DND-41 (cell line): ENCODE data around the gene BCAN.

Experiments used
- CTCF ChIP-seq: IDR thresholded peaks from 2 replicates; pipeline ENCODE4 v1.5.1; 2012; ENCODE audit warnings: borderline replicate concordance, low read length, moderate library complexity, mild to moderate bottlenecking; ENCODE audit not compliant: poor library complexity, severe bottlenecking; ENCODE audit errors: extremely low read depth
- EZH2 ChIP-seq: IDR thresholded peaks from 3 replicates; pipeline ENCODE4 v1.6.1; 2012; ENCODE audit warnings: borderline replicate concordance, low read depth, mild to moderate bottlenecking, moderate library complexity, low read length, inconsistent platforms; ENCODE audit not compliant: severe bottlenecking

GRCh38 chr1:156693848-156694689, 52.2 kb downstream of the BCAN start:
- TF ChIP-seq CTCF (no peak), EZH2 (no peak)
